SK-N-SH (cell line): ENCODE data around the gene IGF2. TPM values are rescaled to one million over a fixed set of nuclear protein-coding genes. Genes with fewer than 3 reads are reported as not detected.
A peak's percentile ranks its signal among the peaks of the same experiment; 100 is the strongest.

Source experiments
- CTCF ChIA-PET: fragments of 300-600, 350-600 bp; formaldehyde crosslinking; extraction: SDS; loops from one replicate; lab custom pipeline; 2021; lab: Yijun Ruan, JAX
- POLR2A ChIA-PET: fragments of 350-600 bp; sonication (Branson Sonifier 250); formaldehyde crosslinking; extraction: SDS; loops from one replicate; lab custom pipeline; 2020; ENCODE audit warnings: antibody characterized with exemption, inconsistent platforms; lab: Yijun Ruan, JAX
- DNase-seq: peaks from one replicate; pipeline ENCODE4 v3.0.0; 2012
- H2AFZ ChIP-seq: fragments of 200-600 bp; sonication (generic); 2 replicates; pipeline ENCODE4 v1.8.1; 2016; ENCODE audit warnings: antibody characterized with exemption, mild to moderate bottlenecking, low read depth
- H3F3A ChIP-seq: fragments of 200-600 bp; sonication (generic); replicated peaks from 2 replicates; pipeline ENCODE3; 2016; ENCODE audit warnings: antibody characterized with exemption, mild to moderate bottlenecking; ENCODE audit not compliant: insufficient read depth
- H3K27ac ChIP-seq, 2 experiments: fragments of 200-500 bp in 1 of 2; fragments of 200-600 bp in 1 of 2; sonication (Bioruptor generic) in 1 of 2; sonication (generic), shearing (Covaris generic) in 1 of 2; 2 replicates each; pipeline versions ENCODE4 v1.5.1 to v1.6.1; 2014 to 2016; ENCODE audit warnings: low read depth in 2 of 2, inconsistent platforms in 1 of 2, low read length in 1 of 2, mild to moderate bottlenecking in 1 of 2, mixed read lengths in 1 of 2
- H3K27me3 ChIP-seq: fragments of 200-600 bp; sonication (generic), shearing (Covaris generic); 2 replicates; pipeline ENCODE4 v1.6.1; 2016; ENCODE audit warnings: mixed run types; ENCODE audit not compliant: insufficient read depth
- H3K36me3 ChIP-seq, 2 experiments: fragments of 200-500 bp in 1 of 2; fragments of 200-600 bp in 1 of 2; sonication (Bioruptor generic) in 1 of 2; sonication (generic) in 1 of 2; replicated peaks in 1 of 2; 2 replicates each; pipeline versions ENCODE3 to v1.5.1; 2014 to 2016; ENCODE audit warnings: low read length in 1 of 2, mild to moderate bottlenecking in 1 of 2; ENCODE audit not compliant: insufficient read depth in 2 of 2, control insufficient read depth in 1 of 2
- H3K4me1 ChIP-seq, 2 experiments: fragments of 200-500 bp in 1 of 2; fragments of 200-600 bp in 1 of 2; sonication (Bioruptor generic) in 1 of 2; sonication (generic), shearing (Covaris generic) in 1 of 2; 2 replicates each; pipeline versions ENCODE4 v1.5.1 to v1.6.1; 2014 to 2016; ENCODE audit warnings: low read depth in 1 of 2, low read length in 1 of 2, mixed run types in 1 of 2; ENCODE audit not compliant: insufficient read depth in 2 of 2, control insufficient read depth in 1 of 2
- H3K4me2 ChIP-seq: fragments of 200-600 bp; sonication (generic), shearing (Covaris generic); 2 replicates; pipeline ENCODE4 v1.6.1; 2017; ENCODE audit warnings: mixed run types
- H3K4me3 ChIP-seq, 2 experiments: fragments of 200-500 bp in 1 of 2; fragments of 200-600 bp in 1 of 2; sonication (Bioruptor generic) in 1 of 2; sonication (generic), shearing (Covaris generic) in 1 of 2; 2 replicates each; pipeline versions ENCODE4 v1.5.1 to v1.8.1; 2014 to 2016; ENCODE audit warnings: low read depth in 2 of 2, inconsistent platforms in 1 of 2, low read length in 1 of 2, mild to moderate bottlenecking in 1 of 2, mixed read lengths in 1 of 2, moderate library complexity in 1 of 2
- H3K79me2 ChIP-seq: fragments of 200-600 bp; sonication (generic); 2 replicates; pipeline ENCODE4 v1.8.1; 2017; ENCODE audit warnings: mild to moderate bottlenecking; ENCODE audit not compliant: insufficient read depth
- H3K9ac ChIP-seq: fragments of 200-600 bp; sonication (generic); 2 replicates; pipeline ENCODE4 v1.6.1; 2017; ENCODE audit warnings: mixed run types
- H3K9me2 ChIP-seq: fragments of 200-600 bp; sonication (generic); 2 replicates; pipeline ENCODE4 v1.6.1; 2017; ENCODE audit warnings: mixed run types
- H3K9me3 ChIP-seq: fragments of 200-600 bp; sonication (generic); 2 replicates; pipeline ENCODE4 v1.6.1; 2017; ENCODE audit warnings: mixed run types, mild to moderate bottlenecking, moderate library complexity
- H4K20me1 ChIP-seq: fragments of 200-600 bp; sonication (generic); 2 replicates; pipeline ENCODE4 v1.6.1; 2017; ENCODE audit warnings: mild to moderate bottlenecking, mixed run types; ENCODE audit not compliant: insufficient read depth
- CHD2 ChIP-seq: fragments of 150-350 bp; IDR thresholded peaks from 2 replicates; pipeline ENCODE4 v1.6.1; 2018; ENCODE audit warnings: low read length; ENCODE audit not compliant: partially characterized antibody
- EP300 ChIP-seq, 2 experiments: IDR thresholded peaks; 2 replicates each; pipeline versions ENCODE4 v1.4.0 to v1.6.1; 2012; ENCODE audit warnings: borderline replicate concordance in 1 of 2, low read depth in 1 of 2, low read length in 1 of 2
- EZH2phosphoT487 ChIP-seq: fragments of 200-600 bp; sonication (generic); IDR thresholded peaks from 2 replicates; pipeline ENCODE4 v1.6.1; 2017; ENCODE audit warnings: low read depth, mixed run types, mild to moderate bottlenecking, antibody characterized with exemption, moderate library complexity, borderline replicate concordance
- FOSL2 ChIP-seq: IDR thresholded peaks from 2 replicates; pipeline ENCODE4 v1.4.0; 2012; ENCODE audit warnings: low read depth, mild to moderate bottlenecking, moderate library complexity, borderline replicate concordance
- FOXJ3 ChIP-seq: sonication (generic); formaldehyde crosslinking; IDR thresholded peaks from 2 replicates; pipeline ENCODE4 v1.5.1; 2020; ENCODE audit warnings: mild to moderate bottlenecking, missing genetic modification reagents
- FOXM1 ChIP-seq: IDR thresholded peaks from 2 replicates; pipeline ENCODE4 v1.4.0; 2012; ENCODE audit warnings: low read depth, mild to moderate bottlenecking
- GABPA ChIP-seq: IDR thresholded peaks from 2 replicates; pipeline ENCODE4 v1.4.0; 2012; ENCODE audit warnings: low read depth, mild to moderate bottlenecking
- JUND ChIP-seq: IDR thresholded peaks from 2 replicates; pipeline ENCODE4 v1.4.0; 2012
- MEF2A ChIP-seq: IDR thresholded peaks from 2 replicates; pipeline ENCODE4 v1.4.0; 2012; ENCODE audit warnings: low read depth, borderline replicate concordance
- MXI1 ChIP-seq: IDR thresholded peaks from 2 replicates; pipeline ENCODE4 v1.6.1; 2012; ENCODE audit warnings: mild to moderate bottlenecking, low read depth, low read length, improper control_type of control experiment
- NFIC ChIP-seq: IDR thresholded peaks from 2 replicates; pipeline ENCODE4 v1.4.0; 2012; ENCODE audit warnings: borderline replicate concordance
- POLR2AphosphoS5 ChIP-seq: IDR thresholded peaks from 2 replicates; pipeline ENCODE4 v1.6.1; 2012; ENCODE audit warnings: low read depth, low read length
- RAD21 ChIP-seq: IDR thresholded peaks from 2 replicates; pipeline ENCODE4 v1.6.1; 2012; ENCODE audit warnings: mild to moderate bottlenecking, low read length
- RCOR1 ChIP-seq: fragments of 150-350 bp; IDR thresholded peaks from 2 replicates; pipeline ENCODE4 v1.6.1; 2017; ENCODE audit warnings: antibody characterized with exemption, low read length
- RFX5 ChIP-seq: IDR thresholded peaks from 2 replicates; pipeline ENCODE4 v1.6.1; 2012; ENCODE audit warnings: mild to moderate bottlenecking, improper control_type of control experiment, low read length
- RXRA ChIP-seq: IDR thresholded peaks from 2 replicates; pipeline ENCODE4 v1.4.0; 2012; ENCODE audit warnings: low read depth, mild to moderate bottlenecking, borderline replicate concordance
- SIN3A ChIP-seq: IDR thresholded peaks from 2 replicates; pipeline ENCODE4 v1.6.1; 2012; ENCODE audit warnings: low read depth, mild to moderate bottlenecking, low read length, moderate library complexity, borderline replicate concordance
- TAF1 ChIP-seq: IDR thresholded peaks from 2 replicates; pipeline ENCODE4 v1.6.1; 2012; ENCODE audit warnings: low read depth, mild to moderate bottlenecking, low read length, moderate library complexity, borderline replicate concordance
- TEAD4 ChIP-seq: IDR thresholded peaks from 2 replicates; pipeline ENCODE4 v1.4.0; 2012; ENCODE audit warnings: mild to moderate bottlenecking, borderline replicate concordance; ENCODE audit not compliant: insufficient read depth
- YY1 ChIP-seq: IDR thresholded peaks from 2 replicates; pipeline ENCODE4 v1.4.0; 2012; ENCODE audit warnings: low read depth, mild to moderate bottlenecking
- ZBTB33 ChIP-seq: IDR thresholded peaks from 2 replicates; pipeline ENCODE4 v1.4.0; 2012; ENCODE audit warnings: low read depth, borderline replicate concordance
- WGBS: methylation state at CpG from one replicate; pipeline ENCODE4 v1.1.6; 2017; ENCODE audit warnings: low lambda C conversion rate; 5-methylcytosine and 5-hydroxymethylcytosine counted together
- polyA plus RNA-seq, 3 experiments: library from polyadenylated mRNA; depleted of rRNA; stranded (reverse); fragments of >200 nt; gene quantifications; 2 replicates each; pipeline ENCODE4 v1.2.3, GENCODE V29; 2012
- TF ChIP-seq, protein P1 (sequence below): fragments of 150-350 bp; IDR thresholded peaks from 2 replicates; pipeline ENCODE4 v1.6.1; 2016; ENCODE audit warnings: mild to moderate bottlenecking, low read depth, low read length
- TF ChIP-seq, protein P2 (sequence below): IDR thresholded peaks from 2 replicates; pipeline ENCODE4 v1.4.0; 2012; ENCODE audit warnings: low read depth, borderline replicate concordance
- TF ChIP-seq, protein P3 (sequence below): IDR thresholded peaks from 2 replicates; pipeline ENCODE4 v1.4.0; 2012; ENCODE audit warnings: low read depth

Gene IGF2
- polyA plus RNA-seq, 1 of the 3 experiments (the other 2 are of a cell fraction) = 0.05 TPM

GRCh38 chr11:2102132-2102882, 36.9 kb downstream of the IGF2 start:
- Histone ChIP-seq H3K27me3 (no peaks in the 10 kb centered on the region), H3K79me2 (no peaks in the 10 kb centered on the region), H3F3A (no peaks in the 10 kb centered on the region), H3K4me3 (no peak overlapping the region), H2AFZ (no peak overlapping the region), H3K9me2 (no peaks in the 10 kb centered on the region), H4K20me1 (no peaks in the 10 kb centered on the region), H3K4me1 (peaks cover 0 to 27% of the 10 kb centered on the region in 2 experiments; a peak in 1 of 4 replicates), H3K36me3 (no peaks in the 10 kb centered on the region), H3K9ac (no peak overlapping the region), H3K9me3 (no peaks in the 10 kb centered on the region), H3K27ac (no peak overlapping the region), H3K4me2 (no peak overlapping the region)
- 26% methylated on average over 4 of the region's 8 CpGs for WGBS
- ChIA-PET CTCF (interaction anchor here (1.8 kb wide), 1 partner anchor 49 kb away, joined by 7 read pairs; no protein-coding TSS in a partner anchor), POLR2A (no interaction called here)
- no peak for DNase-seq
- TF ChIP-seq YY1 (no peak), FOXJ3 (CRISPR knock-in tag) (no peak), EZH2phosphoT487 (no peak), POLR2AphosphoS5 (no peak), TEAD4 (no peak), FOSL2 (no peak), TAF1 (no peak), FOXM1 (no peak), RFX5 (no peak), ZBTB33 (no peak), JUND (no peak), CHD2 (no peak), SIN3A (no peak)

GRCh38 chr11:2101171-2101675, 38.0 kb downstream of the IGF2 start:
- H3K9me3 ChIP-seq = no peaks in the 10 kb centered on the region
- POLR2A ChIA-PET = no interaction called here
- H3K4me2 ChIP-seq = no peak overlapping the region
- H3K9me2 ChIP-seq = no peaks in the 10 kb centered on the region
- H3K79me2 ChIP-seq = no peaks in the 10 kb centered on the region
- WGBS = 64% methylated on average over 7 of the region's 10 CpGs
- no peaks in the 10 kb centered on the region for H3K27me3 ChIP-seq
- no peaks in the 10 kb centered on the region for H3K36me3 ChIP-seq
- DNase-seq = peak; percentile 22
- no peak overlapping the region for H3K9ac ChIP-seq
- H3K27ac ChIP-seq = no peak overlapping the region
- H3F3A ChIP-seq = no peaks in the 10 kb centered on the region
- H2AFZ ChIP-seq = no peak overlapping the region
- H3K4me3 ChIP-seq = no peak overlapping the region
- no peaks in the 10 kb centered on the region for H4K20me1 ChIP-seq
- peaks cover 0 to 27% of the 10 kb centered on the region in 2 experiments; a peak in 1 of 4 replicates for H3K4me1 ChIP-seq
- CTCF ChIA-PET = interaction anchor here (1.8 kb wide), 1 partner anchor 51 kb away, joined by 8 read pairs; no protein-coding TSS in a partner anchor
- TF ChIP-seq RAD21 (no peak), MEF2A (no peak), NFIC (no peak), GABPA (no peak), SIN3A (no peak), TAF1 (no peak), FOSL2 (no peak), RFX5 (no peak), TEAD4 (no peak), MXI1 (no peak), EP300 (IDR thresholded peaks at IDR 0.05; ENCODE audit: borderline replicate concordance in 1 of 2, low read depth in 1 of 2, low read length in 1 of 2) (no peak), RXRA (no peak), RCOR1 (no peak)
- TF ChIP-seq, protein P1, sequence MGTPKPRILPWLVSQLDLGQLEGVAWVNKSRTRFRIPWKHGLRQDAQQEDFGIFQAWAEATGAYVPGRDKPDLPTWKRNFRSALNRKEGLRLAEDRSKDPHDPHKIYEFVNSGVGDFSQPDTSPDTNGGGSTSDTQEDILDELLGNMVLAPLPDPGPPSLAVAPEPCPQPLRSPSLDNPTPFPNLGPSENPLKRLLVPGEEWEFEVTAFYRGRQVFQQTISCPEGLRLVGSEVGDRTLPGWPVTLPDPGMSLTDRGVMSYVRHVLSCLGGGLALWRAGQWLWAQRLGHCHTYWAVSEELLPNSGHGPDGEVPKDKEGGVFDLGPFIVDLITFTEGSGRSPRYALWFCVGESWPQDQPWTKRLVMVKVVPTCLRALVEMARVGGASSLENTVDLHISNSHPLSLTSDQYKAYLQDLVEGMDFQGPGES = no peak
- TF ChIP-seq, protein P2, sequence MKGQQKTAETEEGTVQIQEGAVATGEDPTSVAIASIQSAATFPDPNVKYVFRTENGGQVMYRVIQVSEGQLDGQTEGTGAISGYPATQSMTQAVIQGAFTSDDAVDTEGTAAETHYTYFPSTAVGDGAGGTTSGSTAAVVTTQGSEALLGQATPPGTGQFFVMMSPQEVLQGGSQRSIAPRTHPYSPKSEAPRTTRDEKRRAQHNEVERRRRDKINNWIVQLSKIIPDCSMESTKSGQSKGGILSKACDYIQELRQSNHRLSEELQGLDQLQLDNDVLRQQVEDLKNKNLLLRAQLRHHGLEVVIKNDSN = no peak
- TF ChIP-seq, protein P3, sequence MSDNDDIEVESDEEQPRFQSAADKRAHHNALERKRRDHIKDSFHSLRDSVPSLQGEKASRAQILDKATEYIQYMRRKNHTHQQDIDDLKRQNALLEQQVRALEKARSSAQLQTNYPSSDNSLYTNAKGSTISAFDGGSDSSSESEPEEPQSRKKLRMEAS = no peak
